Neural progenitor cell (in vitro differentiated cells): Measurements from ENCODE around the gene BUB1. TPM values are rescaled to one million over a fixed set of nuclear protein-coding genes. Genes with fewer than 3 reads are reported as not detected.
A peak's percentile ranks its signal among the peaks of the same experiment; 100 is the strongest.
"Not testable (repeated sequence)": the region's sequence is repeated elsewhere in the genome, so short reads cannot be mapped to it uniquely, and the experiment has no call there.

ENCODE experiments used
- DNase-seq: peaks from one replicate; pipeline ENCODE4 v3.0.0-alpha.2; 2016; ENCODE audit warnings: low spot score
- H2AFZ ChIP-seq: fragments of 200-600 bp; sonication (generic); replicated peaks from 2 replicates; pipeline ENCODE4 v1.6.1; 2016; ENCODE audit warnings: antibody characterized with exemption
- H3F3A ChIP-seq: fragments of 200-600 bp; sonication (generic); 2 replicates; pipeline ENCODE4 v1.6.1; 2016; ENCODE audit warnings: antibody characterized with exemption, low read depth
- H3K27ac ChIP-seq: fragments of 200-600 bp; sonication (generic); 2 replicates; pipeline ENCODE4 v1.5.1; 2016; ENCODE audit warnings: mild to moderate bottlenecking
- H3K27me3 ChIP-seq: fragments of 200-600 bp; sonication (generic); 2 replicates; pipeline ENCODE4 v1.6.1; 2016; ENCODE audit warnings: mild to moderate bottlenecking, moderate library complexity
- H3K36me3 ChIP-seq: fragments of 200-600 bp; sonication (generic); 2 replicates; pipeline ENCODE4 v1.5.1; 2016
- H3K4me1 ChIP-seq: fragments of 200-600 bp; sonication (generic); 2 replicates; pipeline ENCODE4 v1.6.1; 2016; ENCODE audit warnings: mixed run types
- H3K4me2 ChIP-seq: fragments of 200-600 bp; sonication (generic); 2 replicates; pipeline ENCODE4 v1.6.1; 2016
- H3K4me3 ChIP-seq: fragments of 200-600 bp; sonication (generic); 2 replicates; pipeline ENCODE4 v1.5.1; 2016
- H3K79me2 ChIP-seq: fragments of 200-600 bp; sonication (generic); 2 replicates; pipeline ENCODE4 v1.6.1; 2016; ENCODE audit warnings: low read depth
- H3K9ac ChIP-seq: fragments of 200-600 bp; sonication (generic); 2 replicates; pipeline ENCODE4 v1.6.1; 2016
- H3K9me3 ChIP-seq: fragments of 200-600 bp; sonication (generic); 2 replicates; pipeline ENCODE4 v1.5.1; 2016; ENCODE audit warnings: low read depth
- H4K20me1 ChIP-seq: fragments of 200-600 bp; sonication (generic); 2 replicates; pipeline ENCODE4 v1.6.1; 2016; ENCODE audit warnings: low read depth
- H3K27ac Mint-ChIP-seq: 3 replicates; pipeline ENCODE4 v1.8.0; 2021; ENCODE audit warnings: mixed read lengths
- H3K27me3 Mint-ChIP-seq: 2 replicates; pipeline ENCODE4 v1.8.0; 2022; ENCODE audit warnings: low read depth, mild to moderate bottlenecking, inconsistent platforms, moderate library complexity, mixed read lengths; ENCODE audit not compliant: insufficient read depth
- H3K36me3 Mint-ChIP-seq: 3 replicates; pipeline ENCODE4 v1.8.0; 2021; ENCODE audit warnings: mixed read lengths
- H3K4me1 Mint-ChIP-seq: 3 replicates; pipeline ENCODE4 v1.8.0; 2021; ENCODE audit warnings: mixed read lengths
- H3K4me3 Mint-ChIP-seq: 3 replicates; pipeline ENCODE4 v1.8.0; 2021; ENCODE audit warnings: mild to moderate bottlenecking, moderate library complexity, mixed read lengths
- H3K9me3 Mint-ChIP-seq: 3 replicates; pipeline ENCODE4 v1.8.0; 2020; ENCODE audit warnings: mixed read lengths
- EZH2 ChIP-seq: fragments of 200-600 bp; sonication (generic); IDR thresholded peaks from 2 replicates; pipeline ENCODE4 v1.6.1; 2017; ENCODE audit warnings: antibody characterized with exemption, mild to moderate bottlenecking, moderate library complexity
- EZH2phosphoT487 ChIP-seq: fragments of 200-600 bp; sonication (generic); IDR thresholded peaks from 2 replicates; pipeline ENCODE4 v1.6.1; 2017; ENCODE audit warnings: antibody characterized with exemption
- total RNA-seq: library from RNA; depleted of rRNA; stranded (reverse); fragments of >200 nt; gene quantifications from 2 replicates; pipeline ENCODE4 v1.2.3, GENCODE V29; 2015; ENCODE audit warnings: low replicate concordance
- TF ChIP-seq, protein P1 (sequence below): fragments of 200-600 bp; sonication (generic); IDR thresholded peaks from 2 replicates; pipeline ENCODE4 v1.5.1; 2017; ENCODE audit warnings: antibody characterized with exemption, mild to moderate bottlenecking

Gene BUB1
- total RNA-seq, 1 donor from 2014 or later = 266 TPM

DNA sequence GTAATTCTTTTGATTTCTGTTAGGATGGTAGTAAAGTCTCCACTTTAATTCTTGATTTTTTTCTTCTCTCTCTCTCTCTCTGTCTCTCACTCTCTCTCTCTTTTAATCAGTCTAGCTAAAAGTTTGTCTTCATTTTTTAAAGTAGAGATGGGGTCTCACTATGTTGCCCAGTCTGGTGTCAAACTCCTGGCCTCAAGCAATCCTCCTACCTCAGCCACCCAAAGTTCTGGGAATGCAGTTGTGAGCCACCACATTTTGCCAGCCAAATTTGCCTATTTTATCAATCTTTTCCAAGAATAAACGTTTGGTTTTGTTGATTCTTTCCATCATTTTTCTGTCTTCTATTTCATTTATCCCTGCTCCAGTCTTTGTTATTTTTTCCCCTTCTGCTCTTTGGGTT lies 30.6 kb upstream of the BUB1 start:
- Mint-ChIP-seq H3K4me3 (no peak overlapping the region), H3K9me3 (no peaks in the 10 kb centered on the region), H3K27me3 (no peaks in the 10 kb centered on the region), H3K36me3 (no peaks in the 10 kb centered on the region), H3K27ac (no peak overlapping the region), H3K4me1 (no peaks in the 10 kb centered on the region)
- Histone ChIP-seq H3F3A (no peaks in the 10 kb centered on the region), H3K27me3 (no peaks in the 10 kb centered on the region), H3K79me2 (no peaks in the 10 kb centered on the region), H3K36me3 (no peaks in the 10 kb centered on the region), H3K4me3 (no peak overlapping the region), H4K20me1 (no peaks in the 10 kb centered on the region), H3K9me3 (no peaks in the 10 kb centered on the region), H2AFZ (no peak overlapping the region), H3K9ac (no peak overlapping the region), H3K4me2 (no peak overlapping the region), H3K27ac (no peak overlapping the region), H3K4me1 (peaks cover 3% of the 10 kb centered on the region)
- no peak for DNase-seq
- no peak for TF ChIP-seq EZH2phosphoT487
- no peak for TF ChIP-seq EZH2
- TF ChIP-seq, protein P1, sequence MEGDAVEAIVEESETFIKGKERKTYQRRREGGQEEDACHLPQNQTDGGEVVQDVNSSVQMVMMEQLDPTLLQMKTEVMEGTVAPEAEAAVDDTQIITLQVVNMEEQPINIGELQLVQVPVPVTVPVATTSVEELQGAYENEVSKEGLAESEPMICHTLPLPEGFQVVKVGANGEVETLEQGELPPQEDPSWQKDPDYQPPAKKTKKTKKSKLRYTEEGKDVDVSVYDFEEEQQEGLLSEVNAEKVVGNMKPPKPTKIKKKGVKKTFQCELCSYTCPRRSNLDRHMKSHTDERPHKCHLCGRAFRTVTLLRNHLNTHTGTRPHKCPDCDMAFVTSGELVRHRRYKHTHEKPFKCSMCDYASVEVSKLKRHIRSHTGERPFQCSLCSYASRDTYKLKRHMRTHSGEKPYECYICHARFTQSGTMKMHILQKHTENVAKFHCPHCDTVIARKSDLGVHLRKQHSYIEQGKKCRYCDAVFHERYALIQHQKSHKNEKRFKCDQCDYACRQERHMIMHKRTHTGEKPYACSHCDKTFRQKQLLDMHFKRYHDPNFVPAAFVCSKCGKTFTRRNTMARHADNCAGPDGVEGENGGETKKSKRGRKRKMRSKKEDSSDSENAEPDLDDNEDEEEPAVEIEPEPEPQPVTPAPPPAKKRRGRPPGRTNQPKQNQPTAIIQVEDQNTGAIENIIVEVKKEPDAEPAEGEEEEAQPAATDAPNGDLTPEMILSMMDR = no peak

DNA sequence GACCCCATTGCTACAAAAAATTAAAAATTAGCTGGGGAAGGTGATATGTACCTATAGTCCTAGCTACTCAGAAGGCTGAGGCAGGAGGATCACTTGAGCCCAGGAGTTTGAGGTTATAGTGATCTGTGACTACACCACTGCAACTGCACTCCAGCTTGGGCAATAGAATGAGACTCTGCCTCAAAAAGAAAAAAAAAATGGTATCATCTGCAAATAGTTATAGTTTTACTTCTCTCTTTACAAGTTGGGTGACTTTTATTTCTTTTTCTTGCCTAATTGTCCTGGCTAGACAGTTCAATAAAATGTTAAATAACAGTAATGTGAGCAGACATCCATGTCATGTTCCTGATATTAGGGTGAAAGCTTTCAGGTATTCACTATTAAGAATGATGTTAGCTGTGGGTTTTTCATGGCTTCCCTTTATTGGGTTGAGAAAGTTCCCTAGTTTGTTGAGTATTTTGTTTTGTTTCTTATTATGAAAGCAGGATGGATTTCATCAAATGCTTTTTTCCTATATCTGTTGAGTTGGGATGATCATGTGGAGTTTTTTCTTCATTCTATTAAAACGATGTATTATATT lies 29.6 kb upstream of the BUB1 start:
- H3F3A ChIP-seq = no peaks in the 10 kb centered on the region
- peaks cover 12% of the 10 kb centered on the region for H3K4me1 ChIP-seq
- H3K27me3 ChIP-seq = no peaks in the 10 kb centered on the region
- no peaks in the 10 kb centered on the region for H3K79me2 ChIP-seq
- Mint-ChIP-seq H3K27ac (no peak overlapping the region), H3K4me1 (no peaks in the 10 kb centered on the region), H3K4me3 (no peak overlapping the region), H3K9me3 (no peaks in the 10 kb centered on the region), H3K36me3 (no peaks in the 10 kb centered on the region), H3K27me3 (no peaks in the 10 kb centered on the region)
- no peak for TF ChIP-seq EZH2phosphoT487
- no peak for TF ChIP-seq EZH2
- TF ChIP-seq, protein P1 = no peak
- H3K27ac ChIP-seq = no peak overlapping the region
- H3K4me2 ChIP-seq = no peak overlapping the region
- no peak overlapping the region for H3K9ac ChIP-seq
- H3K9me3 ChIP-seq = no peaks in the 10 kb centered on the region
- H3K4me3 ChIP-seq = no peak overlapping the region
- H3K36me3 ChIP-seq = no peaks in the 10 kb centered on the region
- H2AFZ ChIP-seq = no peak overlapping the region
- H4K20me1 ChIP-seq = no peaks in the 10 kb centered on the region
- DNase-seq = no peak

DNA sequence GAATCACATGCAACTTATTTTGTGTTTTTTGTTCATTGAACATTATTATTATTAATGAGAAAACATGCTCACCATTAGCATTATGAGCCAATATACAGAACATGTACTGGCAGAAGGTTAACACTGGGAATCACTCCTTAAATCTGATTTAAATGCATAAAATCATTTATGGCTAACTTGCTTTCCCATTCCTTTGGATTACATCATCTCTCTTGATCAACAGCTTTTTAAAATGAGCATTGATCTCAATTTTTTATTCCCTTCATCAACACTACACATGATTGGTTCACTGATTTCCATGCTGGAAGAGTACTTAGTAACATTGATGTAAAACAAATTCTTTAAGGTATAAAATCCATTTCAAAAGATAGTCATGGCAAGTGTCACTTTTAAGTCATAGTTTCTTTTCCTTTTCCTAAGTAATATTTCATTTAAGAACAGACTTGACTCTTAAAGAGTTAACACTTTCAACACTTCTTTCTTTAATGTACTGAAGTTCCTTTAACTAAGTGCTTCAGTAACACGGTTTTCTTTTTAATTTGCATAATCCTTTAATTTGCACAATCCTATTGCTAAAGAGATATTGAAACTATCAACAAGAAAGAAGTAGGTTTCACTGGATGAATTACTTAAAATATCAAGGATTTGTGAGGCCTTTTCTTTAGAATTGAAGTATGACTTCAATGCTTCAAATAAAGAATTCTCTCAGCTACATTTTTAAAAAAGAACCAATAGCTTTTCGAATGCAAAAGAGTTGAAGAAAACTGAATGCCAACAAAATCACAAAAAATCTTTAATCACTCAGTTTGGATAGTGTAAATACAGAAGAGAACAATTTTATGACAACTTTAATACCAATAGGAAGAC lies 24.9 kb upstream of the BUB1 start:
- TF ChIP-seq, protein P1 = no peak
- TF ChIP-seq EZH2phosphoT487 (no peak), EZH2 (no peak)
- Histone ChIP-seq H3K9ac (no peak overlapping the region), H3F3A (no peaks in the 10 kb centered on the region), H3K4me1 (peaks cover 18% of the 10 kb centered on the region), H3K4me2 (peak overlapping the region; percentile 37), H3K79me2 (no peaks in the 10 kb centered on the region), H4K20me1 (no peaks in the 10 kb centered on the region), H3K27ac (no peak overlapping the region), H3K36me3 (no peaks in the 10 kb centered on the region), H3K27me3 (no peaks in the 10 kb centered on the region), H2AFZ (peak overlapping the region; percentile 36), H3K4me3 (no peak overlapping the region), H3K9me3 (no peaks in the 10 kb centered on the region)
- Mint-ChIP-seq H3K36me3 (no peaks in the 10 kb centered on the region), H3K4me3 (no peak overlapping the region), H3K27ac (no peak overlapping the region), H3K4me1 (no peaks in the 10 kb centered on the region), H3K27me3 (no peaks in the 10 kb centered on the region), H3K9me3 (no peaks in the 10 kb centered on the region)
- DNase-seq = no peak

DNA sequence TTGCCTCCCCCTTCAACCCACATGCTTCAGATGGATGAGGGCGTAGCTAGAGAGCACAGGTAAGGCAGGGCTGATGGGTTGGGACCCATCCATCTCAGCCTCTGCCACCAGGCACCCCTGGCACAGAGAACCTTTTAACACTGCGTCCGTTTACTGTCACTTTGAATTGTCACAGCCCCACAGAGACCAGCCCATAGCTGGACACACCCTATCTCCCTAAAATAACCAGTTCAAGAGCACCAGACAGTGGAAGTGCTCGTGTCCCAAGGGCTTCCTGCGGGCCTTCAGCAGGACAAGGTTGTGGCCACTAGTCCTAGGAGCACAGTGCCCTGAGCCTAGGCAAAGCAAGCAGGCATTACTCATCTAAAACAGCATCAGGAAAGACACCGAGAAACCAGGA lies 20.4 kb upstream of the BUB1 start:
- not testable (repeated sequence) for H3K9ac ChIP-seq, DNase-seq, H3K36me3 ChIP-seq, H2AFZ ChIP-seq, H3K4me2 ChIP-seq, H3K4me3 ChIP-seq, H3K9me3 ChIP-seq, H3K9me3 Mint-ChIP-seq, H3K36me3 Mint-ChIP-seq, H3K27me3 ChIP-seq, H3K27ac Mint-ChIP-seq, H3K27me3 Mint-ChIP-seq, H3K4me3 Mint-ChIP-seq, H4K20me1 ChIP-seq, H3K79me2 ChIP-seq, H3K27ac ChIP-seq, H3K4me1 Mint-ChIP-seq, H3F3A ChIP-seq
- peaks cover 23% of the 10 kb centered on the region for H3K4me1 ChIP-seq

DNA sequence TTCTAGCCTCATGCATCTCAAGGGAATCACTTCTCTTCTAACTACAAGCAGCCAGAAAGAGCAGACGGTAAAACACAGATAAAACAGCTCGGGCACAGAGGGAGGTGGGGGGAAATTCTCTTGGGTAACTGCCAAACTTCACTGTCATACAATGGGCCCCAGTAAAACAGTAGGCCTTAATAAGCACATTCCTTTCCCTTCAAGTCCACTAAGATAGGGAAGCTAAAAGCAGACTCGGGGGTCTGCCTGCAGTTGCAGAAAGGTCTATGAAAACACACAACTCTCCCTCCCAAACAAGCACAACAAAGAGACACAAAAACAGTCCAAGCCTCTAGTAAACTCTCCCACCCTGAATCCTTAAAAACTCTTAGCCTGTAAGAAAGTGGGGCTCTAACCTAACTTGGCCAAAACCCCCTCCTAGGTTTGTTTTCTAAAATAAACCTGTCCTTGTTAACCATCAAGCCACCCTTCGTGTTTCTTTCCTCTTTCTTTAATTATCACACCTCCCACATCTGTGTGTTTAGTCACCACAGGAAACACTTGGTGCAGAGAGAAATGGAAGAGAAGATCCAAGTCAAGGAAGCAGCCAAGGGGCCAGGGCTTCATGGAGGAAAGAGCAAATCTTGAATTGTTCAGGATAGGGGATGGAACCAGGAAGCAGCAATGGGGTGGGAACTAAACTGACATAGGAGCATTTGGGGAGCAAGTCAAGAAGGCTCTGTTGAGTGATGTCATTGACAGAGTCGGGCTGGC lies 17.5 kb upstream of the BUB1 start:
- H3K27me3 Mint-ChIP-seq, H3K27ac ChIP-seq, H3K79me2 ChIP-seq, H3K4me1 ChIP-seq, H3K36me3 Mint-ChIP-seq, H3K4me2 ChIP-seq, H4K20me1 ChIP-seq, H3K36me3 ChIP-seq, H3K4me3 ChIP-seq, H3K27me3 ChIP-seq, H3K9ac ChIP-seq, DNase-seq, H3F3A ChIP-seq, H3K9me3 Mint-ChIP-seq, H3K4me1 Mint-ChIP-seq, H3K4me3 Mint-ChIP-seq, H3K9me3 ChIP-seq: not testable (repeated sequence)
- peak overlapping the region; percentile 85 for H2AFZ ChIP-seq
- peak overlapping the region; percentile 35 for H3K27ac Mint-ChIP-seq
